Panc1 (cell line): ENCODE measurements around the gene MAPK13. TPM values are rescaled to one million over a fixed set of nuclear protein-coding genes. Genes with fewer than 3 reads are reported as not detected.

ENCODE experiments used
- ATAC-seq: fragments of 200-7000 bp; cut with Tn5 transposase; 2 replicates; pipeline ENCODE4 v1.9.1; 2020; ENCODE audit warnings: mild to moderate bottlenecking, moderate library complexity
- BruUV-seq: library from RNA; stranded (reverse); fragments of 400-500 nt; replicated peaks from 2 replicates; lab custom pipeline; 2021; lab: Mats Ljungman, UMichigan
- CTCF ChIA-PET: fragments of 300-600 bp; sonication (Branson Sonifier 250); formaldehyde crosslinking; loops from one replicate; lab custom pipeline; 2022; ENCODE audit warnings: antibody characterized with exemption; lab: Charles Lee
- POLR2A ChIA-PET: fragments of 300-600 bp; sonication (Branson Sonifier 250); formaldehyde crosslinking; loops from one replicate; lab custom pipeline; 2022; ENCODE audit warnings: antibody characterized with exemption; lab: Charles Lee
- DNase-seq: peaks from one replicate; pipeline ENCODE4 v3.0.0-alpha.2; 2010; ENCODE audit warnings: low read depth, low spot score
- H3K27ac ChIP-seq: 2 replicates; pipeline ENCODE4 v1.5.1; 2011; ENCODE audit warnings: mild to moderate bottlenecking, low read length, inconsistent platforms
- H3K27me3 ChIP-seq: fragments of 200-500 bp; sonication (Bioruptor generic); 2 replicates; pipeline ENCODE4 v1.6.0; 2014; ENCODE audit warnings: low read length, inconsistent platforms; ENCODE audit not compliant: control insufficient read depth, insufficient read depth
- H3K36me3 ChIP-seq: fragments of 200-500 bp; sonication (Bioruptor generic); 2 replicates; pipeline ENCODE4 v1.5.1; 2014; ENCODE audit warnings: inconsistent platforms, mild to moderate bottlenecking, low read length, moderate library complexity; ENCODE audit not compliant: control insufficient read depth, insufficient read depth
- H3K4me1 ChIP-seq: 2 replicates; pipeline ENCODE4 v1.5.1; 2011; ENCODE audit warnings: inconsistent platforms, mild to moderate bottlenecking, low read length, moderate library complexity; ENCODE audit not compliant: control insufficient read depth, insufficient read depth
- H3K4me3 ChIP-seq, 2 experiments: 2 replicates each; pipeline ENCODE4 v1.5.1; 2011 to 2012; ENCODE audit warnings: low read depth in 2 of 2, low read length in 2 of 2, mild to moderate bottlenecking in 2 of 2, inconsistent platforms in 1 of 2, moderate library complexity in 1 of 2
- H3K9me3 ChIP-seq: fragments of 200-500 bp; sonication (Bioruptor generic); 2 replicates; pipeline ENCODE4 v1.5.1; 2014; ENCODE audit warnings: low read depth, mild to moderate bottlenecking, inconsistent platforms, low read length, moderate library complexity; ENCODE audit not compliant: control insufficient read depth, insufficient read depth
- CTCF ChIP-seq: fragments of 450-650 bp; IDR thresholded peaks from 2 replicates; pipeline ENCODE4 v1.5.1; 2017; ENCODE audit warnings: mild to moderate bottlenecking
- POLR2AphosphoS5 ChIP-seq: IDR thresholded peaks from 2 replicates; pipeline ENCODE4 v1.6.1; 2012; ENCODE audit warnings: mild to moderate bottlenecking, low read depth, low read length, moderate library complexity
- REST ChIP-seq, 2 experiments: IDR thresholded peaks; 2 replicates each; pipeline ENCODE4 v1.6.1; 2011 to 2012; ENCODE audit warnings: low read depth in 2 of 2, control low read depth in 1 of 2, low read length in 1 of 2, mild to moderate bottlenecking in 1 of 2, moderate library complexity in 1 of 2; ENCODE audit not compliant: insufficient read depth in 1 of 2
- SIN3A ChIP-seq: IDR thresholded peaks from 2 replicates; pipeline ENCODE4 v1.6.1; 2012; ENCODE audit warnings: low read depth, mild to moderate bottlenecking, low read length, moderate library complexity, borderline replicate concordance; ENCODE audit not compliant: insufficient read depth
- TCF7L2 ChIP-seq: IDR thresholded peaks from 2 replicates; pipeline ENCODE4 v1.6.1; 2011; ENCODE audit warnings: mild to moderate bottlenecking, low read depth, low read length, inconsistent platforms
- in situ Hi-C: cut with HindIII; loops from 2 replicates; pipeline ENCODE4 v1.10.0; 2016; ENCODE audit warnings: low sequenced_read_pairs, low pct_unique_long_range_greater_than_20kb
- intact Hi-C: fragments of 100-400 bp; cut with micrococcal nuclease; formaldehyde crosslinking; loops from one replicate; pipeline ENCODE4 v1.10.0; 2022; ENCODE audit not compliant: unreplicated experiment
- total RNA-seq: library from RNA; stranded (reverse); gene quantifications from one replicate; pipeline ENCODE4 v1.2.1, GENCODE V29; 2021; ENCODE audit not compliant: unreplicated experiment

The MAPK13 gene
- total RNA-seq, 1 experiment from 2014 or later: 2.5 TPM

- intact Hi-C loops: no loop called here
- in situ Hi-C loops: no loop called here
- Histone ChIP-seq H3K4me3 (no peak overlapping the region), H3K4me1 (peaks cover 8% of the 10 kb centered on the region), H3K27ac (no peak overlapping the region), H3K9me3 (no peaks in the 10 kb centered on the region), H3K27me3 (no peaks in the 10 kb centered on the region), H3K36me3 (no peaks in the 10 kb centered on the region)
- DNase-seq (no peak), ATAC-seq (no peak)
- BruUV-seq: no TSS peak
- TF ChIP-seq POLR2AphosphoS5: no peak
- TF ChIP-seq CTCF: no peak
- TF ChIP-seq SIN3A: no peak
- TF ChIP-seq REST (IDR thresholded peaks at IDR 0.05; ENCODE audit: insufficient read depth in 1 of 2, low read depth in 2 of 2, low read length in 1 of 2): no peak
- no peak for TF ChIP-seq TCF7L2
- ChIA-PET CTCF (no interaction called here), POLR2A (no interaction called here)
These were observed 4.7 kb upstream of the MAPK13 start for GRCh38 chr6:36125575-36125974.

- peaks cover 4% of the 10 kb centered on the region for H3K4me1 ChIP-seq
- H3K36me3 ChIP-seq: no peaks in the 10 kb centered on the region
- no peak for TF ChIP-seq CTCF
- TF ChIP-seq POLR2AphosphoS5: no peak
- TF ChIP-seq SIN3A: no peak
- no peak for TF ChIP-seq TCF7L2
- no peak for TF ChIP-seq REST (IDR thresholded peaks at IDR 0.05; ENCODE audit: insufficient read depth in 1 of 2, low read depth in 2 of 2, low read length in 1 of 2)
- no peak for ATAC-seq
- no peaks in the 10 kb centered on the region for H3K27me3 ChIP-seq
- DNase-seq: no peak
- POLR2A ChIA-PET: no interaction called here
- intact Hi-C loops: no loop called here
- no peak overlapping the region for H3K4me3 ChIP-seq
- in situ Hi-C loops: no loop called here
- H3K27ac ChIP-seq: no peak overlapping the region
- BruUV-seq: no TSS peak
- CTCF ChIA-PET: no interaction called here
- H3K9me3 ChIP-seq: no peaks in the 10 kb centered on the region
These were observed 4.2 kb upstream of the MAPK13 start for GRCh38 chr6:36126121-36126520.
